Measurements from ENCODE around the gene MAST4. TPM values are rescaled to one million over a fixed set of nuclear protein-coding genes. Genes with fewer than 3 reads are reported as not detected.

Gene MAST4
- total RNA-seq, 2 experiments from 2014 or later, result 1.3 to 21.9 TPM

DNA sequence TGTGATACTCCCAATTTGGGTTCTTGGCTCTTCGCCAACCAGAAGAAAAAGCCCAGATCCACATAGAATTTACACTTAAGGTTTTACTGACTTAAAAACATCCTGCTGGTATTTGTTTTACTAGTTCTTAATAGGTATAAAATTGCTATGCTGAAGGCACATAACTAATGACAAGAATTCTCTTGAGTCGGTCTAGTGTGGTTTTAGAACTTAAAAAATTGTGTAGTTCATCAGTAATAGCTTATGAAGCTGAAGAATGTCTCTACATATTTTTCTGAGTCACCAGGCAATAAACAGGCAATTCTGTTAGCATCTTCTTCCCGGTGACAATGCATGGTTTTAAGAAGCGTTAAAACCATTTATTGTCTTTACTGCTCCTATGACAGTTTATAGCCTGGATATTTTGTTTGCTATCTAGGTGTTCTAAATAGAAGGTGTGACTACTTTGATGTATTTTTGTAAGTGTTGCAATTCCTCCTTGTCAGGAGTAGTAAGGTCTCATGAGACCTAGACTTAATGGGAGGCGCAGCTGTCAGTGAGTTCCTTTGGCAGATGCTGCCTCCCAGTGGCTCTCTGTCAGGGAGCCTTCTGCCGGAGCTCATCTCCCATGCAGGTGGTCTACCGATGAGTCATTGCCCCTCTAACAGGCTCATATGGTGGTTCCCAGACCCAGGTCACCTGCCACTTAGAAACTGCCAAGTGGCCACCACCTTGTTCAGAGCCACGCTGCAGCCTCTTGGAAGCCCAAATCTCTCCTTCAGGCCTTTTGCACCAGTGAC, 173.8 kb downstream of the MAST4 start:
- H3K27ac ChIP-seq (ENCODE audit: low read depth, low read length, poor library complexity, severe bottlenecking), result no peak overlapping the region
- no peaks in the 10 kb centered on the region for H3K9me3 ChIP-seq (ENCODE audit: low read length)
- H2AFZ ChIP-seq (ENCODE audit: low read length), result no peak overlapping the region
- H4K20me1 ChIP-seq (ENCODE audit: insufficient read depth, low read length), result no peaks in the 10 kb centered on the region
- CTCF ChIA-PET (ENCODE audit: unreplicated experiment), result interaction anchor here (1.0 kb wide), 1 partner anchor 464 kb away, joined by 5 read pairs; no protein-coding TSS in a partner anchor
- H3K36me3 ChIP-seq (ENCODE audit: insufficient read depth, low read length), result no peaks in the 10 kb centered on the region
- no peak overlapping the region for H3K4me3 ChIP-seq (ENCODE audit: low read depth, low read length, poor library complexity, severe bottlenecking)
- intact Hi-C loops (cut with micrococcal nuclease; ENCODE audit: unreplicated experiment), result loop anchor here (1.0 kb wide), 1 partner anchor 463 kb away; no protein-coding TSS in a partner anchor
- no peaks in the 10 kb centered on the region for H3K79me2 ChIP-seq (ENCODE audit: insufficient read depth, low read depth, low read length)
- DNase-seq (ENCODE audit: low spot score), result peak; percentile 36
- H3K4me2 ChIP-seq (ENCODE audit: low read length), result no peak overlapping the region
- POLR2A ChIA-PET, result no interaction called here
- H3K4me1 ChIP-seq (ENCODE audit: insufficient read depth, low read length, poor library complexity, severe bottlenecking), result no peaks in the 10 kb centered on the region
- H3K9me2 ChIP-seq (ENCODE audit: insufficient read depth, low read length), result no peaks in the 10 kb centered on the region
- no TSS peak for BruUV-seq (replicated peaks)
- no peak for TF ChIP-seq EZH2phosphoT487 (IDR thresholded peaks at IDR 0.05; ENCODE audit: borderline replicate concordance, low read depth, low read length)
- TF ChIP-seq, protein P1, sequence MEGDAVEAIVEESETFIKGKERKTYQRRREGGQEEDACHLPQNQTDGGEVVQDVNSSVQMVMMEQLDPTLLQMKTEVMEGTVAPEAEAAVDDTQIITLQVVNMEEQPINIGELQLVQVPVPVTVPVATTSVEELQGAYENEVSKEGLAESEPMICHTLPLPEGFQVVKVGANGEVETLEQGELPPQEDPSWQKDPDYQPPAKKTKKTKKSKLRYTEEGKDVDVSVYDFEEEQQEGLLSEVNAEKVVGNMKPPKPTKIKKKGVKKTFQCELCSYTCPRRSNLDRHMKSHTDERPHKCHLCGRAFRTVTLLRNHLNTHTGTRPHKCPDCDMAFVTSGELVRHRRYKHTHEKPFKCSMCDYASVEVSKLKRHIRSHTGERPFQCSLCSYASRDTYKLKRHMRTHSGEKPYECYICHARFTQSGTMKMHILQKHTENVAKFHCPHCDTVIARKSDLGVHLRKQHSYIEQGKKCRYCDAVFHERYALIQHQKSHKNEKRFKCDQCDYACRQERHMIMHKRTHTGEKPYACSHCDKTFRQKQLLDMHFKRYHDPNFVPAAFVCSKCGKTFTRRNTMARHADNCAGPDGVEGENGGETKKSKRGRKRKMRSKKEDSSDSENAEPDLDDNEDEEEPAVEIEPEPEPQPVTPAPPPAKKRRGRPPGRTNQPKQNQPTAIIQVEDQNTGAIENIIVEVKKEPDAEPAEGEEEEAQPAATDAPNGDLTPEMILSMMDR (conservative IDR thresholded peaks at IDR 0.05; ENCODE audit: low read length), result peak; percentile 69

DNA sequence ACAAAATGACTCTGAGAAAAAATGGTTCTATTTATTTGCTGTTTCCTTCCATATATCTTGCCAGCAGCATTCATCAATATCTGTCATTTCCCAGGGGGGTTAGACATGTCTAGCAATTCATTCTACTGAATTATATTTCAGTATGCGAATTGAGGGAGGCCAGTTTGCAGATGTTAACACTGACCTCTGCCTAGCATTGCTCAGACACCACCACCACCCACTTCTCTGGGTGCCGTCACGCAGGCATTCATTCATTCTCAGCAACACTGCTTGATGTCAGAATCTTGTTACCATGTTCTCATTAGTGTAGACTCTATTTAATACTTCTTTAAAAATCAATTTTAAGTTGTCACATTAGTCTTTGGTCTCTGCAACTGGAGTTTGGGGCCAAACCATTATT, 181.7 kb downstream of the MAST4 start:
- no peak for DNase-seq (ENCODE audit: low spot score)
- H3K9me2 ChIP-seq (ENCODE audit: insufficient read depth, low read length), result no peaks in the 10 kb centered on the region
- no peak overlapping the region for H3K4me3 ChIP-seq (ENCODE audit: low read depth, low read length, poor library complexity, severe bottlenecking)
- ChIA-PET POLR2A (no interaction called here), CTCF (ENCODE audit: unreplicated experiment) (no interaction called here)
- no TSS peak for BruUV-seq (replicated peaks)
- intact Hi-C loops (cut with micrococcal nuclease; ENCODE audit: unreplicated experiment), result no loop called here
- TF ChIP-seq, protein P1 (conservative IDR thresholded peaks at IDR 0.05; ENCODE audit: low read length), result no peak
- no peak for TF ChIP-seq EZH2phosphoT487 (IDR thresholded peaks at IDR 0.05; ENCODE audit: borderline replicate concordance, low read depth, low read length)
- H3K79me2 ChIP-seq (ENCODE audit: insufficient read depth, low read depth, low read length), result no peaks in the 10 kb centered on the region
- H3K4me2 ChIP-seq (ENCODE audit: low read length), result no peak overlapping the region
- no peak overlapping the region for H3K27ac ChIP-seq (ENCODE audit: low read depth, low read length, poor library complexity, severe bottlenecking)
- no peaks in the 10 kb centered on the region for H3K36me3 ChIP-seq (ENCODE audit: insufficient read depth, low read length)
- H3K4me1 ChIP-seq (ENCODE audit: insufficient read depth, low read length, poor library complexity, severe bottlenecking), result no peaks in the 10 kb centered on the region
- H4K20me1 ChIP-seq (ENCODE audit: insufficient read depth, low read length), result no peaks in the 10 kb centered on the region
- H3K9me3 ChIP-seq (ENCODE audit: low read length), result no peaks in the 10 kb centered on the region
- no peak overlapping the region for H2AFZ ChIP-seq (ENCODE audit: low read length)

DNA sequence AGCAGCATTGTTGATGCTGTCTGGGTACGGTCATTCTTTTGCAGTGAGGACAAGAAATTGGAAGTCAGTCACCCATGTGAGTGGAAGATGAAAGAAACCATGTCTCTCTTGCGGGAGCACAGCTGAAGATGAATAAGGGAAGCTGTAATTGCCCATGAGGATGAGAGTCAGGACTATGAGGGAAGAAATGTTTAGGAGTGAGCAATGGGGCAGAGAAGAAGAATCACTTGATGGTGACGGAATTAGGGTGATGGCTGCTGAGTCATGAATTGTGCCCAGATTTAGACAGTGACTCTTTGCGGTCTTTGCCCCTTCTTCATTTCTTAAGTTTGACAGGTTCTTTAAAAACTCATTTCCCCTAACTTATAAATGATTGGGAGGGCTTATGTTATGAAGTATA, 183.3 kb downstream of the MAST4 start:
- Histone ChIP-seq H3K4me1 (ENCODE audit: insufficient read depth, low read length, poor library complexity, severe bottlenecking) (no peaks in the 10 kb centered on the region), H2AFZ (ENCODE audit: low read length) (no peak overlapping the region), H3K27ac (ENCODE audit: low read depth, low read length, poor library complexity, severe bottlenecking) (no peak overlapping the region), H3K9me3 (ENCODE audit: low read length) (no peaks in the 10 kb centered on the region), H4K20me1 (ENCODE audit: insufficient read depth, low read length) (no peaks in the 10 kb centered on the region), H3K4me2 (ENCODE audit: low read length) (no peak overlapping the region), H3K9me2 (ENCODE audit: insufficient read depth, low read length) (no peaks in the 10 kb centered on the region), H3K79me2 (ENCODE audit: insufficient read depth, low read depth, low read length) (no peaks in the 10 kb centered on the region), H3K36me3 (ENCODE audit: insufficient read depth, low read length) (no peaks in the 10 kb centered on the region), H3K4me3 (ENCODE audit: low read depth, low read length, poor library complexity, severe bottlenecking) (no peak overlapping the region)
- no peak for TF ChIP-seq EZH2phosphoT487 (IDR thresholded peaks at IDR 0.05; ENCODE audit: borderline replicate concordance, low read depth, low read length)
- TF ChIP-seq, protein P1 (conservative IDR thresholded peaks at IDR 0.05; ENCODE audit: low read length), result no peak
- ChIA-PET POLR2A (no interaction called here), CTCF (ENCODE audit: unreplicated experiment) (no interaction called here)
- no TSS peak for BruUV-seq (replicated peaks)
- no peak for DNase-seq (ENCODE audit: low spot score)
- intact Hi-C loops (cut with micrococcal nuclease; ENCODE audit: unreplicated experiment), result no loop called here
